Right lobe of liver (tissue), 6 donors: ENCODE results near the gene SLC16A8. TPM values are rescaled to one million over a fixed set of nuclear protein-coding genes. Genes with fewer than 3 reads are reported as not detected.

Experiments
- ATAC-seq, 4 donors: fragments of 200-7000 bp; cut with Tn5 transposase; one replicate each; pipeline ENCODE4 v1.9.1; 2020; ENCODE audit warnings: mild to moderate bottlenecking in 4 of 4, moderate library complexity in 4 of 4
- DNase-seq, 3 donors: peaks; one replicate each; pipeline ENCODE4 v3.0.0-alpha.2; 2020
- H3K27ac ChIP-seq, 3 donors: fragments of 200-600 bp; one replicate each; pipeline ENCODE4 v1.8.0; 2022
- H3K27me3 ChIP-seq, 2 donors: fragments of 200-600 bp; one replicate each; pipeline ENCODE4 v1.8.0; 2022
- H3K36me3 ChIP-seq, 4 donors: fragments of 200-600 bp; sonication (generic) in 1 of 4; one replicate each; pipeline versions ENCODE4 v1.5.1 to v1.8.0; 2017 to 2022; ENCODE audit warnings: control low read depth in 1 of 4
- H3K4me1 ChIP-seq, 4 donors: fragments of 200-600 bp; sonication (generic) in 1 of 4; one replicate each; pipeline versions ENCODE4 v1.5.1 to v1.8.0; 2017 to 2022; ENCODE audit warnings: control low read depth in 1 of 4
- H3K4me3 ChIP-seq, 3 donors: fragments of 200-600 bp; one replicate each; pipeline ENCODE4 v1.8.0; 2022
- H3K9me3 ChIP-seq, 4 donors: fragments of 200-600 bp; sonication (generic) in 1 of 4; one replicate each; pipeline versions ENCODE4 v1.5.1 to v1.8.0; 2017 to 2022; ENCODE audit warnings: control low read depth in 1 of 4
- POLR2A ChIP-seq: fragments of 450-650 bp; IDR thresholded peaks from one replicate; pipeline ENCODE4 v1.6.1; 2017; ENCODE audit warnings: antibody characterized with exemption, mild to moderate bottlenecking
- WGBS: methylation state at CpG from one replicate; pipeline ENCODE4 v1.1.6; 2018; ENCODE audit warnings: low coverage, low lambda C conversion rate; ENCODE audit not compliant: insufficient coverage; ENCODE audit errors: missing lambda C conversion rate; 5-methylcytosine and 5-hydroxymethylcytosine counted together
- intact Hi-C, 2 donors: fragments of 100-400 bp; cut with DNase I; formaldehyde crosslinking; loops; one replicate each; pipeline versions ENCODE4 v1.11.2 to v1.14.1; 2022
- total RNA-seq, 6 experiments: library from RNA; depleted of rRNA in 2 of 6; stranded (reverse); fragments of >200 nt in 2 of 6; fragmentation: NEBNext Ultra II Directional in 3 of 6; extraction: Animal tissue kit (Norgen Biotek cat#: 25700) in 3 of 6; gene quantifications; one replicate each; pipeline versions ENCODE4 v1.1.0 to v1.2.4, GENCODE V29; 2016 to 2023
- TF ChIP-seq, protein P1 (sequence below), 4 donors: fragments of 200-600 bp in 3 of 4; fragments of 450-650 bp in 1 of 4; IDR thresholded peaks; one replicate each; pipeline versions ENCODE4 v1.5.1 to v1.8.0; 2016 to 2022; ENCODE audit warnings: antibody characterized with exemption in 4 of 4, mild to moderate bottlenecking in 2 of 4
- donor health status: DM: no; HTN: yes; CAD: no.
- donor health status: DM: no; HTN: no; CAD: no.
- donor health status: DM: no; HTN: no; CAD: no.
- donor health status: DM: no; HTN: yes; CAD: no.
- donor health status: DM: no; HTN: yes; CAD: no.

SLC16A8 gene
- total RNA-seq, 6 experiments from 2014 or later: not detected

GRCh38 chr22:38029901-38030300, 54.1 kb downstream of the SLC16A8 start:
- no peak overlapping the region for H3K4me3 ChIP-seq
- ATAC-seq: no peak
- H3K27ac ChIP-seq: no peak overlapping the region
- no peaks in the 10 kb centered on the region for H3K36me3 ChIP-seq
- no peaks in the 10 kb centered on the region for H3K27me3 ChIP-seq
- intact Hi-C loops: no loop called here
- H3K4me1 ChIP-seq: no peaks in the 10 kb centered on the region
- TF ChIP-seq, protein P1, sequence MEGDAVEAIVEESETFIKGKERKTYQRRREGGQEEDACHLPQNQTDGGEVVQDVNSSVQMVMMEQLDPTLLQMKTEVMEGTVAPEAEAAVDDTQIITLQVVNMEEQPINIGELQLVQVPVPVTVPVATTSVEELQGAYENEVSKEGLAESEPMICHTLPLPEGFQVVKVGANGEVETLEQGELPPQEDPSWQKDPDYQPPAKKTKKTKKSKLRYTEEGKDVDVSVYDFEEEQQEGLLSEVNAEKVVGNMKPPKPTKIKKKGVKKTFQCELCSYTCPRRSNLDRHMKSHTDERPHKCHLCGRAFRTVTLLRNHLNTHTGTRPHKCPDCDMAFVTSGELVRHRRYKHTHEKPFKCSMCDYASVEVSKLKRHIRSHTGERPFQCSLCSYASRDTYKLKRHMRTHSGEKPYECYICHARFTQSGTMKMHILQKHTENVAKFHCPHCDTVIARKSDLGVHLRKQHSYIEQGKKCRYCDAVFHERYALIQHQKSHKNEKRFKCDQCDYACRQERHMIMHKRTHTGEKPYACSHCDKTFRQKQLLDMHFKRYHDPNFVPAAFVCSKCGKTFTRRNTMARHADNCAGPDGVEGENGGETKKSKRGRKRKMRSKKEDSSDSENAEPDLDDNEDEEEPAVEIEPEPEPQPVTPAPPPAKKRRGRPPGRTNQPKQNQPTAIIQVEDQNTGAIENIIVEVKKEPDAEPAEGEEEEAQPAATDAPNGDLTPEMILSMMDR (IDR thresholded peaks at IDR 0.05): no peak
- TF ChIP-seq POLR2A: no peak
- DNase-seq: no peak
- 95% methylated on average over 4 of the region's 5 CpGs for WGBS
- no peaks in the 10 kb centered on the region for H3K9me3 ChIP-seq

GRCh38 chr22:38029370-38029769, 54.6 kb downstream of the SLC16A8 start:
- Histone ChIP-seq H3K27me3 (no peaks in the 10 kb centered on the region), H3K4me1 (no peaks in the 10 kb centered on the region), H3K4me3 (no peak overlapping the region), H3K9me3 (no peaks in the 10 kb centered on the region), H3K36me3 (no peaks in the 10 kb centered on the region), H3K27ac (no peak overlapping the region)
- ATAC-seq (no peak), DNase-seq (no peak)
- TF ChIP-seq POLR2A: no peak
- TF ChIP-seq, protein P1 (IDR thresholded peaks at IDR 0.05): no peak
- intact Hi-C loops: no loop called here

DNA sequence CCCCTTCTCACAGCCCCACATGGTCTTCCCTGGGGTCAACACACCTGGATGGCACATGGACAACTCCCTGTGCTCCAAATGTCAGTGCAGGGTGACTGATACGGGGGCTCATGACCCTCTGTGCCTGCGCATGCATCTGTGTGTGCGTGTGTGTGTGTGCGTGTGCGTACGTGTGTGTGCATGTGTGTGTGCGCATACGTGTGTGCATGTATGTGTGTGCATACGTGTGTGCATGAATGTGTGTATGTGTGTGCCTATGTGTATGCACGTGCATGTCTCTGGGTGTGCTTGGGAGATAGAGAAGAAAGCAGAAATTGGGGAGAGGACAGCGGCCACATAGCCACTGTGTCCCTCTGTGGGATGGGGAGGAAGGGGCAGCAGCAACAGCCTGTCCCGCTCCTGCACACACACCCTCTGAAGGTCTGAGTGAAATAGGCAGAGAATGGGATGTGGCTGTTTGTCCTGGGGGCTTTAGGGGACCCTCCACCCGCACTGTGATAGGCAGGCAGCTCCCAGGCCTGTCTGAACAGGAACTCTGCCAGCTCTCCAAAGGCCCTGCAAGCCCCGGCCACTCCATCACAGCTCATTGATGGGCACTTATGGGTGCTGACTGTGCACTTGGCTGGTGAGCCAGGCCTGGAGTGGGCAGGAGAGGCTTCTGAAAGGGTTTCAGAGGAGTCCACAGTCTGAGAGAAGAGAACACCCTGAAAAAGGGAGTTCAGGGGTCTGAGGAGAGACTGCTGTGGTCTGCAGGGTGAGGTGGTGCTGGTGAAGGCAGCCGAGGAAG, 55.4 kb downstream of the SLC16A8 start:
- 80% methylated on average over 6 of the region's 15 CpGs for WGBS
- TF ChIP-seq, protein P1 (IDR thresholded peaks at IDR 0.05): no peak
- no peak for TF ChIP-seq POLR2A
- Histone ChIP-seq H3K27ac (no peak overlapping the region), H3K4me3 (no peak overlapping the region), H3K4me1 (no peaks in the 10 kb centered on the region), H3K36me3 (no peaks in the 10 kb centered on the region), H3K9me3 (no peaks in the 10 kb centered on the region), H3K27me3 (no peaks in the 10 kb centered on the region)
- DNase-seq: no peak
- ATAC-seq: no peak
- intact Hi-C loops: no loop called here

Other genes starting within 250 kb of the SLC16A8 start
- 10 to 100 TPM in 2 of 6 experiments, 1 to 10 TPM in 4; 7.3 to 20.7 (median 9.7) TPM for gene ANKRD54, start 239.8 kb downstream of the SLC16A8 start, total RNA-seq
- gene EIF3L, start 234.8 kb downstream of the SLC16A8 start, total RNA-seq: 100 to 1,000 TPM; 117 to 200 (median 164) TPM
- gene MICALL1, start 177.9 kb downstream of the SLC16A8 start, total RNA-seq: 10 to 100 TPM in 3 of 6 experiments, 1 to 10 TPM in 3; 6.5 to 19.0 (median 10.3) TPM
- under 1 TPM in 1 of 6 experiments, not detected in 5; 0.40 TPM for gene C22orf23, start 130.6 kb downstream of the SLC16A8 start, total RNA-seq
- 10 to 100 TPM; 42.4 to 60.5 (median 56.3) TPM for gene POLR2F, start 130.5 kb downstream of the SLC16A8 start, total RNA-seq
- gene SOX10, start 99.6 kb downstream of the SLC16A8 start, total RNA-seq: under 1 TPM in 2 of 6 experiments, not detected in 4; 0.24 to 0.29 TPM
- gene PICK1, start 26.8 kb downstream of the SLC16A8 start, total RNA-seq: 10 to 100 TPM; 13.0 to 26.4 (median 20.3) TPM
- gene BAIAP2L2, start 26.5 kb upstream of the SLC16A8 start, total RNA-seq: 1 to 10 TPM in 3 of 6 experiments, under 1 TPM in 3; 0.79 to 5.0 (median 1.4) TPM
- 10 to 100 TPM in 5 of 6 experiments, 1 to 10 TPM in 1; 8.1 to 32.9 (median 19.8) TPM for gene PLA2G6, start 97.6 kb upstream of the SLC16A8 start, total RNA-seq
- gene MAFF, start 117.8 kb upstream of the SLC16A8 start, total RNA-seq: 10 to 100 TPM in 3 of 6 experiments, 1 to 10 TPM in 3; 2.6 to 30.6 (median 11.0) TPM
- 10 to 100 TPM in 5 of 6 experiments, 1 to 10 TPM in 1; 7.9 to 42.6 (median 16.9) TPM for gene TMEM184B, start 188.8 kb upstream of the SLC16A8 start, total RNA-seq
- 10 to 100 TPM; 19.9 to 41.8 (median 27.4) TPM for gene CSNK1E, start 233.2 kb upstream of the SLC16A8 start, total RNA-seq